GM19035 (cell line): ENCODE measurements around the gene SLC4A9.

Experiments
- ATAC-seq: cut with Tn5 transposase; IDR thresholded peaks from one replicate; pipeline ENCODE4 v1.9.1; 2021; ENCODE audit not compliant: unreplicated experiment

The SLC4A9 gene, protein sequence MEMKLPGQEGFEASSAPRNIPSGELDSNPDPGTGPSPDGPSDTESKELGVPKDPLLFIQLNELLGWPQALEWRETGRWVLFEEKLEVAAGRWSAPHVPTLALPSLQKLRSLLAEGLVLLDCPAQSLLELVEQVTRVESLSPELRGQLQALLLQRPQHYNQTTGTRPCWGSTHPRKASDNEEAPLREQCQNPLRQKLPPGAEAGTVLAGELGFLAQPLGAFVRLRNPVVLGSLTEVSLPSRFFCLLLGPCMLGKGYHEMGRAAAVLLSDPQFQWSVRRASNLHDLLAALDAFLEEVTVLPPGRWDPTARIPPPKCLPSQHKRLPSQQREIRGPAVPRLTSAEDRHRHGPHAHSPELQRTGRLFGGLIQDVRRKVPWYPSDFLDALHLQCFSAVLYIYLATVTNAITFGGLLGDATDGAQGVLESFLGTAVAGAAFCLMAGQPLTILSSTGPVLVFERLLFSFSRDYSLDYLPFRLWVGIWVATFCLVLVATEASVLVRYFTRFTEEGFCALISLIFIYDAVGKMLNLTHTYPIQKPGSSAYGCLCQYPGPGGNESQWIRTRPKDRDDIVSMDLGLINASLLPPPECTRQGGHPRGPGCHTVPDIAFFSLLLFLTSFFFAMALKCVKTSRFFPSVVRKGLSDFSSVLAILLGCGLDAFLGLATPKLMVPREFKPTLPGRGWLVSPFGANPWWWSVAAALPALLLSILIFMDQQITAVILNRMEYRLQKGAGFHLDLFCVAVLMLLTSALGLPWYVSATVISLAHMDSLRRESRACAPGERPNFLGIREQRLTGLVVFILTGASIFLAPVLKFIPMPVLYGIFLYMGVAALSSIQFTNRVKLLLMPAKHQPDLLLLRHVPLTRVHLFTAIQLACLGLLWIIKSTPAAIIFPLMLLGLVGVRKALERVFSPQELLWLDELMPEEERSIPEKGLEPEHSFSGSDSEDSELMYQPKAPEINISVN

DNA sequence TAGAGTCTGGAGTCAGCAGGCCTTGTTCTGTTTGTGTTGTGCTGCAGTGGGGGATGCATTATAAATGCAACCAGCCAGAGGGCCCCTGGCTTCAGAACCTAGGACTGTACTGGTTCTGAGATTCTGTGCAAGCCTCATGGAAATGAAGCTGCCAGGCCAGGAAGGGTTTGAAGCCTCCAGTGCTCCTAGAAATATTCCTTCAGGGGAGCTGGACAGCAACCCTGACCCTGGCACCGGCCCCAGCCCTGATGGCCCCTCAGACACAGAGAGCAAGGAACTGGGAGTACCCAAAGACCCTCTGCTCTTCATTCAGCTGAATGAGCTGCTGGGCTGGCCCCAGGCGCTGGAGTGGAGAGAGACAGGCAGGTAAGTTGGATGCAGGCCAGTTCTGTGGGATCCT is at the start of gene SLC4A9:
Gene SLC4A9, plus strand, starts transcription at position 94 of the 400 bp plus-strand sequence. Its CDS starts 43 bp downstream, at position 137.
- no peak for ATAC-seq

DNA sequence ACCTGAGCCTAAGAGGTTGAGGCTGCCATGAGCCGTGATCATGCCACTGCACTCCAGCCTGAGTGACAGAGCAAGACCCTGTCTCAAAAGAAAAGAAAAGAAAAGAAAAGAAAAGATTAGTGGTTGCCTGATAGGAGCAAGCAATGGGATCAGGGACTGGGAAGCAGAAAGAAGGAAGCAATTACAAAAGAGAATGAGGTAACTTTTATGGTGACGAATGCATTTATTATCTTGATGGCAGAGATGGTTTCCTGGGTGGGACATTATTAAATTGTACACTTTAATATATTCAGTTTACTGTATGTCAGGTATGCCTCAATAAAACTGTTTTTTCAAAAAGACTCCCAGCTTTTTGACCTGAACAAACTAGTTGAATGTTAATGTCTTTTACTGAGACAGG is 49.6 kb upstream of the SLC4A9 start:
- ATAC-seq = no peak

DNA sequence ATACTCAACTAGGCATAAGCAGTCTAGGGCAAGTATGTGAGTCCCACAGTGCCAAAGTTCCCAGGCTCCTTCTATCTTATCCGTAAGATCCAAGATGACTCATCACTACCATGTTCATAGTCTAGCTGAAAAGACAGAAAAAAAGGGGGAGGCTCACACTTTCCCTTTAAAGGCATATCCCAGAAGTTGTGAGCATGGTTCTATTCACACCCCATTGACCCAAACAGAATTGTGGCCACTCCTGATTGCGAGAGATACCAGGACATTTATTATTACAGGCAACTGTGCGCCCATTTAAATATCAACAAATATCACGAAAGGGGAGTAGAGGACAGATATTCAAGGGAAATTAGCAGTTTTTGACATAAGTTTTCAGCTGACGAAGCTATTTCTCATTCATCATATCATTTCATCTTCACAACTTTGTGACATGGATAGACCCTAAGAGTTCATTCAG is 49.0 kb upstream of the SLC4A9 start:
- no peak for ATAC-seq

DNA sequence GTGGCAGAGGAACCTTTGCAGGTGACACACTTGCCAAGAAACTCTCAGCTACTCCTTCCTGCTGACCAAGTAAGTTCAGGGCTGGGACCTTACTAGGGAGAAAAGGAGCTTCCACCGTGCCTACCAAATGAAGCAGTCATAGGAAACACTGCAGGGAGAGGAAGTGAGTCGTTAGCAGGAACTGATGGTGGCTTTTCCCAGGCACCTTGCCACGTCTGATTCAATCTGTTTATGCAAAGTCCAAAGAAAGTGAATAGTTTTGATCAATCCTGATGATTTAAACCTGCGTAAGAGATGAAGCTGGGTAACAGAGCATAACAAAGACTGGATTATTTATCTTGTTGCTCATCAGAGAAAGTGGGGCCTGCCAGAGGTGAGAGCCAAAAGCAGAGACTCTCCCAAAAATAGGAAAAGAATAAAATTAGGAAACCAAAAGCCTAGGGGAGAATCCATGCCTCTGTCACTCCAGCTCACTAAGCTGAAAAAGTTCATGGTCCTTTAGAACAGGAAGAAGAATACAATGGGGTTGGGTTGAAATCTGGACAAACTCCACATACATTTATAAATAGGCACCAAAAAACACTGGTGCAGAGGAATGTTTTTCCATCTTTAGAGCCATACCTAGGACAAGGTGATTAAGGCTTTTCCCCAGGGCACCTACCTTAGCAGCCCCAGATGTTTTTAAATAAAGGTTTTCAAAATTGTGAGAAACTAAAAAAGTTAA is 47.8 kb upstream of the SLC4A9 start:
- no peak for ATAC-seq

DNA sequence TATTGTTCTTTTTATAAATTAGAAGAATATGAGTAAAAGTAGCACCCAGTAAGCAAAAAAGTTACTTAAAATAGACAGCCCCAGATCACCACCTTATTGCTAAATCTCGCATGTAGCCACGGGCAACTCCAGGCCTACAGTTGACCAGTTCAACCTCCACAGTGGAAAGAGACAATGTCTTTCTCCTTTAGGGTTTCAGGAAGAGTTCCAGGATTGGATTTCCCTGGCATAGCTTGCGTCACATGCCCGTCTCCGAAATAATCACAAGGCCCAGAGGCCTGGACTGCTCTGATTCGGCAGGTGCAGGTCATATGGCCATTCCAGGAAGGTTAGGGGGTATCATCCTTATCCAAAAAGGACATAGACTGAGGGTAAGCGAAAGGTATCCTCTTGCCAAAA is 47.2 kb upstream of the SLC4A9 start:
- no peak for ATAC-seq

DNA sequence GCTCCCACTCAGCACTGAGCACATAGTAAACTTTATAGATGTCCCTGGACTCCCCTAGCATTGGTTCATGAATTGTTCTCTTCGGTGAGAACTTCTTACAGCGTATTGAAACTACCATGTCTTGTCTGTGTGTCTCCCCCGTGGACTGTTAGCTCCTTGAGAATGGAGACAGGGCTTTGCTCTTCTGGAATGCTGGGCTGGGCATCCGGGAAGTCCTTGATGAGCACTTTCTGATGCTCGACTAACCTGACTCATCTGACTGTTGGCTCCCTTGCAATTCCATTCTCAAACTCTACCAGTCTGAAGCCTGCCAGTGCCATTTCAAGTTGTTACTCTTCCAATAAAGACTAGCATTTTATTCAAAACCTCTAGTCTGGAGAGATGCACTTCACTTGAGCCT is 42.1 kb upstream of the SLC4A9 start:
- ATAC-seq = no peak

DNA sequence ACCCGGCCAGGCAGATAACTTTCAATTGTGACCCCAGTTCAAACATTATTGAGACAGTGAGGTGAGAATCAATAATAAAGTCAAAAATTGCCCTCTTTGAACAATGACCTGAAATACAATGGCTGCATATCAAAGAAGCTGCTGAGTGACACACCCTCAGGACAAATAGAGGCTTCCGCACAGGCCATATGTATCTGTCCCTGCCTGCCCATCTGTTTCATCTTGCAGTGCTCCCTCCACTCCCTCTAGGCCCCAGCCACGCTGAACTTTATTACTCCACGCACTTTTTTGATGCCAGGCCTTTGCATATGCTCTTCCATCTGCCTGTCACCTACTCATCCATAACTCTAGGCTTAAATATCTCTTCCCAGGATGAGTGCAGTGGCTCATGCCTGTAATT is 41.2 kb upstream of the SLC4A9 start:
- no peak for ATAC-seq

DNA sequence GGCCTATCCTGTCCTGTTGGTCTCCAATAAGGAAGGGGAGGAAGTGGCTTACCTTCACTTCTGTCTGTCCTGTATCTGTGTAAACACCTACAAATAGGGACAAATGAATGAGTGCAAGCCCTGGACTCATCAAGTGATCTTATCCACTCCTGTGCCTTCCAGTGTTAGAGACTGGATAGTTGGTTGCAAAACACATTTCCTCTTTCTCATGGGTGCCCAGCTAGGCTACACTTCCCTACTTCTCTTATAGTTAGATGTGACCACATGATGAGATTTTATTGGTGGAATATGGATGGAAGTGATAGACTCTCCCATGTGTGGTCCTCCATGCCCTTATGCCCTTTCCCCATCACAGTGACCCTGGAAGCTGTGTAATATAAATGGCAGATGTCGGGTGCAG is 40.2 kb upstream of the SLC4A9 start:
- no peak for ATAC-seq

DNA sequence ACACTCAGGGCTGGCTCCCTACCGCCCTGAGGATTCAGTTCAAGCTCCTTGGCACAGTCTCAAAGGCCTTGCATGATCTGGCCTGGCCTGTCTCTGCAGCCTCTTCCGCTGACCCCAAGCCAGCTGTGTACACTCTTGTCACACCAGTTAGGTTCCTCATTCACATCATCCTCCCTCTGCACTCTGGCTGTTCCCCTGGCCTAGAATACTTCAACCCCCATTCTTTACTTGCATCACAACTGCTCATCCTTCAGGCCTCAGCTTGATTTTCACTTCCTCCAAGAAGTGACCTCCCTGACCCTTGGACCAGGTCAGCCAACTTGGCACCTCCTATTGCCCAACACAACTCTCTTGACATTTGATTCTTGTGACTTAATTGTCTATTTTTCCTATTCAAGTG is 38.2 kb upstream of the SLC4A9 start:
- ATAC-seq = no peak

DNA sequence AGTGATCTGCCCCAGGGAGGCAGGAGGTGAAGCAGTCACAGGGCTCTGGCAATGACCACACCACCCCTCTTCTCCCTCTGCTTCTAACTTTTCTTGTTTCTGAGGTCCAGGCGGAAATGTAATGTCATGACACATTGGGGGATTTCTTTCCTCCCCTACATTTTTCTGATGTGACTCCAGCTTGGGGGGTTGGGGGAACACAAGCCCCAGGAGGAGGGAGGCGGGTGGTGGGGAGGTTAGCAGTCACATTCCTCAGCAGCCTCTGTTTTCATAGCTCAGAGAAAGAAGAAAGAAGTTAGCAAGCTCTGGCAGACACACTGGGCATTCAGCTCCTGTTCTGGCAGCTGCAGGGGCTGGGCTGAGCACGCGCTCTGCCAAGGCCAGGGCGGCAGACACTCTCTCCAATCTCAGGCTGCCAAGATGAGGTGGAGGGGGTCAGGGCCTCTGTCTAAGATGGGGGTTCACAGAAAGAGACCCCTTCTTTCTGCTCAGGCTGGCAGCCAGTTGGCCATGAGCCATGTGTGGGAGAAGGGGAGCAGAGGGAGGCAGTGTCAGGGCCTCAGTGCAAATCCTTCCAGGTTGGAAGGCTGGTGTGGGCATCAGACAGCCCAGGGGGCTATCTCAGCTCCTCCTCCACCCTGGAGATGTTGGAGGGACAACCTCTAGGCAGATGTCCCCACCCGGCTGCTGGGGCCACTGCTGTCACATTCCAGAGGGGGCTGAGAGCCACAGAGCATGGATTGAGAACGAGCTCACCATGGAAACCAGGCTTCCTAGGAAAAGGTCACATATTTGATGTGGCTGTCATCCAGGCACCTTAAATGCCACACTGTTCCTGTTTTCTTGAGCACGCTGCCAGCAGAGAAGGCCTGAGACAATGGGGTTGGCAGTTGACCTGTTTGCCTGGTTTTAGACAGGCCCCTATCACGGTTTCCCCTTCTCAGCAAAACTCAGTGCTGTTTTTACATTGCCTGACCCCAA is 37.0 kb upstream of the SLC4A9 start:
- ATAC-seq = no peak

DNA sequence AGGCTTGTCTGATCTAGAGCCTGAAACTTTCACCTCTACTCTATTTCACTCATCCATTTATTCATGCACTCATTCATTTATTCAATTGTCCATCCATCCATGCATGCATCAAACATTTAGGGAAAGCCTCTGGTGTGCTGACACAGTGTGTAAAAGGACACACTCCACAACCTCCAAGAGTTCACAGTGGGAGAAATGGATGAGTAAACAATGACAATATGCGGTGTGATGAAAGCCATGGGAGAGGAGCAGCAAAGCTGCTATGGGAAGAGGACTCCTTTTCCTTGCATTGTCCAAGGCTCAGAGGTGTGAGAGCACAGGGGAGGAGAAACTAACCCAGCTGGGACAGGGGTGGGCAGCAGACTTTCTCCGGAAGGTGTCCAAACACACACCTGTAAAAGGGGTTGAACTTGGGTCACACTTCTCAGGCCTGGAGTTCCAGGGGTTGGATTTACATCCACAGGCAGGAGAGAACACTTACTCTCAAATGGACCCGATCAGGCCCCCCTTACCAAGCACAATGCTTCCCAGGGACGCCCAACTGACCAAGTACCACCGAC is 35.9 kb upstream of the SLC4A9 start:
- ATAC-seq = no peak

DNA sequence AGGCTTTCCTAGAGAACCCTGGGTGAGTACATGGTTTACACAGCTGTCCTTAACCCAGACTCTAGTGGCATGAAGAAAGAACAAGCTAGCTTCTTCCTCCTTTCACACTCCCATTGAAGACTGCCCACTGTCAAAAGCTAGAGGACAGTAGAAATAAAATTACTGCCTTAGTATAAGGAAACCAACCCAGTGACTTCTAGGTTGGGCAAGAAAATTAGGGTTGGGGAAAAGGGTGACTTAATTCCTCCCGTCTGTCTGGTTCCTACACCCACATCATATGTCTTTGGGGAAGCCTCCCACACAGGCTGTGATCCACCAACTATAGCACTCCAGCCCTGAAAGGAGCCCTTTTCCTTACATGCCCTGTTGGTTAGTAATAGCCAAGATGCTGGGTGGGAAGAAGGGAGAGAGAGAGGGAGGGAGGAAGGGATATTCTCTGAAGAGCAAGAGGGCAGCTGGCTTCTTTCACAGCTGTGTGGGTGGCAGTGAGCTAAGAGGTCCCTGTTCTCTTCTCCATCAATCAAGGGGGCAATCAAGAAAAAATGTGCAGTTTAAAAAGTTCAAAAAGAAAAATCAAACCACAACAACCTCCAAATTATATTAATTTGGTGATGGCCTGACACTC is 35.3 kb upstream of the SLC4A9 start:
- no peak for ATAC-seq

DNA sequence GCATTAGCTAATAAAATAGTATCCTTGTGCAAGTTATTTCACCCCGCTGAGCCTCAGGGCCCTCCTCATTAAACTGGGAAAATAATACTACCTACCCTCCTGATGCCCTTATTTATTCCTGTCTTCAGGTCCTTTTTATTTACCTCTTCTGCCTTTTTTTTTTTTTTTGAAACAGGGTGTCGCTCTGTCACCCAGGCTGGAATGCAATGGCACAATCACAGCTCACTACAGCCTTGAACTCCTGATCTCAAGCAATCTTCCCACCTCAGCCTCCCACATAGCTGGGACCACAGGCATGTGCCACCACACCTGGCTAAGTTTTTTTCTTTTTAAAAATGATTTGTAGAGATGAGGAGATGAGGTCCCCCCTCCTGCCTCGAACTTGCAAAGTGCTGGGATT is 34.5 kb upstream of the SLC4A9 start:
- ATAC-seq = no peak

DNA sequence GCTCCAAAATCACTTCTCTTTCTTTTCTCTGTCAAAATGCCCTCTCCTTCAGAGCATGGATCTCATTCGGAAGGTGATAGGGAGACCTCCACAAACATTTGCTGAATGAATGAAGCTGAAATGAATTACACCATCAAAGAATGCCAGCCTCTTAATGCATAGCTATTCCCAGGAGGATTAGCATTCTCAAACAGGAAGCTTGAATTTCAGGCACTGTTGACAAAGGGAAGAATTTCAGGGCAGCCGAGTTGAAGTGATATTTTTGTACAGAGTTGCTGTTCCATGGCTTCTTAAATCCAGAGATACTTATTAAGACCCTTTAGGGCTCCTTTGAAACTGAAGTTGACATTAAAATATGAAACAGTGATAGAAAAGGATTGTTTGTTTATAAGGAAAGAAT is 32.4 kb upstream of the SLC4A9 start:
- no peak for ATAC-seq

DNA sequence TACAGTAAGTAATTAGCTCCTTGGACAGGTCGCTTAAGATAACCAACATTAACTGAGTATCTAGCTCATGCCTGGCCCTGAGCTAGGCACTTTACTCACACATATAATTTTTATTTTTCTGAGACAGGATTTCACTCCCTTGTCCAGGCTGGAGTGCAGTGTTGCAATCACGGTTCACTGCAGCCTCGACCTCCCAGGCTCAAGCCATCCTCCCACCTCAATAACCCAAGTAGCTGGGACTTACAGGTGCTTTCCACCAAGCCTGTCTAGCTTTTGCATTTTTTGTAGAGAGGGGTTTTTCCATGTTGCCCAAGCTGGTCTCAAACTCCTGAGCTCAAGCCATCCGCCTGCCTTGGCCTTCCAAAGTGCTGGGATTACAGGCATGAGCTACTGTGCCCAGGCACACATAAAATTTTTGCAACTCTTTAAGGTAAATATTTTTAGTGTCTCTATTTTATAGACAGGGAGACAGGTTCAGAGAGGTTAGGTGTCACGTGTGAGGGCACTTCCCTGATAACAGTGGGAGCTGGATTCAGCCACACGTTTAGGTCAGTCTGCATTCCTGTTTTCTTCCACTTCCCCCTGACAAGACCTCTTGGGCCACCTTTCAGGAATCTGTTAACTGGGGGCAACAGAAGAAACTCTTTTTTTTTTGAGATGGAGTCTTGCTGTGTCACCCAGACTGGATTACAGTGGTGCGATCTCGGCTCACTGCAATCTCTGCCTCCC is 31.8 kb upstream of the SLC4A9 start:
- no peak for ATAC-seq

DNA sequence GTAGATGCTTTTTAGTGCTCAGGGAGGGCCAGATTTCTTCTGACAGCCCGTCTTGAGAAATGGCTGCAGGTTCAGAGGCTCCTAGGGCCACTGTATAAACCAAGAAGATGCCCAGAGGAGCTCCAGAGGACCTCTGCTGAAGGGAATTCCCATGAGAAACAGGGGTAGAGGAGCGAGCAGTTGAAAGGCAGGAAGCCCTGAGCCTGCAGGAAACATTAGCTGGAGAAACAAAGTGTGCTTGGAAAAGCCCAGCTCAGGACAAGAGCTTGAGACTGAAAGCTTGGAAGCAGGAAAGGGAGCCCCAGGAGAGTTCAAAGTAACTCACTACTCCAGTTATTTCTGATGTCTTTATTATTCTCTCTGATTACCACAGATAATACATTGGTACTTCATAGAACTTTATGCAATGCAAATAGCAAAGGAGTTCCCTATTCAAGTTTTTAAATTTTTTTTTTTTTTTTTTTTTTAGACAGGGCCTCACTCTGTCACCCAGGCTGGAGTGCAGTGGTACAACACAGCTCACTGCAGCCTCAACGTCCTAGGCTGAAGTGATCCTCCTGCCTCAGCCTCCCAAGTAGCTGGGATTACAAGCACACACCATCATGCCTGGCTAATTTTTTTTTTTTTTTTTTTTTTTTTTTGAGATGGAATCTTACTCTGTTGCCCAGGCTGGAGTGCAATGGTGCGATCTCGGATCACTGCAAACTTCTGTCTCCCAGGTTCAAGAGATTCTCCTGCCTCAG is 30.1 kb upstream of the SLC4A9 start:
- ATAC-seq = no peak

DNA sequence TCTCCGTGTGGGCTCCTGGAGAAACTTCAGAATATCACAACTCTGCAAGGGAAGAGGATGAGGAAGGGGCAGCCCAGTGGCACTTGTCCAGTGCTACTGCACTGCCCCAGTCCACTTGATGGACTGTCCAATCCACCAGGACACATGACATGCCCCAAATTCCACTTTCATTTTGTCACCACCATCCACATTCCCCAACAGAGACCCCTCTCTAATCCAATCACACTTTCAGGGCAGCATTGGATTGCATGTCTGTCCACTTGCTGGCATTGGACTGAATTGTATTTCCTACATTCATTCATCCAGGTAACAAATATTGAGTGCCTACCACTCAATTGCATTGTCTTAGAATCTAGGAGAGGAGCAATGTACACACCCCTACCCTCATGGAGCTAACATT is 28.4 kb upstream of the SLC4A9 start:
- ATAC-seq = no peak

DNA sequence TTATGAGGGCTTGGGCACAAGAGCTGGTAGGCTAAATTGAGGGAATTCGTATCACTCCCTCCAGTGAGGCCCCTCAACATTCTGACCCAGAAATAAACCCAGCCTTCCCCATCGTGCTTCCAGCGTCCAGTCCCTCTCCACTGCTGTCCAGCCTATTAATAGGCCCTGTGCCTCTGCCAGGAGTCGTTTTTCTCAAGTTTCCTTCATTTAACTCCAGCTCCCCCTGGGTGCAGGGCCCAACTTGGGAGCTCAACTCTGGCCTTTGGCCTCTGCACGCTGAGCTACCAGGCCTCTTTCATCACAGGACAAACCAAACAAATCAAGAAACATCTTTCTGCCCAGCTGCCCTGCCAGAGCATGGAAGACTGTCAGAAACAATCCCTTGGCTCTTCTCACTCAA is 23.6 kb upstream of the SLC4A9 start:
- no peak for ATAC-seq
